HL-60 (cell line): ENCODE measurements around the gene ABCG4.

Experiments used
- CTCF ChIP-seq: IDR thresholded peaks from one replicate; pipeline ENCODE4 v1.5.1; 2011; ENCODE audit warnings: low read length, control low read depth, inconsistent platforms; ENCODE audit not compliant: insufficient read depth
- TF ChIP-seq, protein P1 (sequence below): IDR thresholded peaks from 2 replicates; pipeline ENCODE4 v1.6.1; 2012; ENCODE audit warnings: low read depth; ENCODE audit not compliant: insufficient replicate concordance

- no peak for TF ChIP-seq CTCF
- TF ChIP-seq, protein P1, sequence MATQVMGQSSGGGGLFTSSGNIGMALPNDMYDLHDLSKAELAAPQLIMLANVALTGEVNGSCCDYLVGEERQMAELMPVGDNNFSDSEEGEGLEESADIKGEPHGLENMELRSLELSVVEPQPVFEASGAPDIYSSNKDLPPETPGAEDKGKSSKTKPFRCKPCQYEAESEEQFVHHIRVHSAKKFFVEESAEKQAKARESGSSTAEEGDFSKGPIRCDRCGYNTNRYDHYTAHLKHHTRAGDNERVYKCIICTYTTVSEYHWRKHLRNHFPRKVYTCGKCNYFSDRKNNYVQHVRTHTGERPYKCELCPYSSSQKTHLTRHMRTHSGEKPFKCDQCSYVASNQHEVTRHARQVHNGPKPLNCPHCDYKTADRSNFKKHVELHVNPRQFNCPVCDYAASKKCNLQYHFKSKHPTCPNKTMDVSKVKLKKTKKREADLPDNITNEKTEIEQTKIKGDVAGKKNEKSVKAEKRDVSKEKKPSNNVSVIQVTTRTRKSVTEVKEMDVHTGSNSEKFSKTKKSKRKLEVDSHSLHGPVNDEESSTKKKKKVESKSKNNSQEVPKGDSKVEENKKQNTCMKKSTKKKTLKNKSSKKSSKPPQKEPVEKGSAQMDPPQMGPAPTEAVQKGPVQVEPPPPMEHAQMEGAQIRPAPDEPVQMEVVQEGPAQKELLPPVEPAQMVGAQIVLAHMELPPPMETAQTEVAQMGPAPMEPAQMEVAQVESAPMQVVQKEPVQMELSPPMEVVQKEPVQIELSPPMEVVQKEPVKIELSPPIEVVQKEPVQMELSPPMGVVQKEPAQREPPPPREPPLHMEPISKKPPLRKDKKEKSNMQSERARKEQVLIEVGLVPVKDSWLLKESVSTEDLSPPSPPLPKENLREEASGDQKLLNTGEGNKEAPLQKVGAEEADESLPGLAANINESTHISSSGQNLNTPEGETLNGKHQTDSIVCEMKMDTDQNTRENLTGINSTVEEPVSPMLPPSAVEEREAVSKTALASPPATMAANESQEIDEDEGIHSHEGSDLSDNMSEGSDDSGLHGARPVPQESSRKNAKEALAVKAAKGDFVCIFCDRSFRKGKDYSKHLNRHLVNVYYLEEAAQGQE = no peak
These were observed 17.7 kb downstream of the ABCG4 start for GRCh38 chr11:119166368-119167076.
